OCI-LY3 (cell line): ENCODE measurements around the gene MACF1.

Source experiments
- CTCF ChIP-seq: fragments of 200-600, 300-600 bp; sonication (generic); IDR thresholded peaks from 2 replicates; pipeline ENCODE4 v1.5.1; 2014; ENCODE audit warnings: antibody characterized with exemption, low read length, low read depth
- EZH2phosphoT487 ChIP-seq: fragments of 200-600 bp; shearing (Covaris generic); IDR thresholded peaks from 2 replicates; pipeline ENCODE4 v1.6.1; 2018; ENCODE audit warnings: antibody characterized with exemption, mixed run types, low read depth

GRCh38 chr1:39499668-39500067 is 295.2 kb downstream of the MACF1 start:
- TF ChIP-seq CTCF (no peak), EZH2phosphoT487 (no peak)
